NCI-H345 treated with DMSO at 0.1 percent for 48 hours (cell line): ENCODE data around the gene COL13A1.

Source experiments
- DNase-seq: peaks from one replicate; lab custom pipeline; 2025; ENCODE audit not compliant: unreplicated experiment; lab: John Stamatoyannopoulos, UW

The COL13A1 gene

DNA sequence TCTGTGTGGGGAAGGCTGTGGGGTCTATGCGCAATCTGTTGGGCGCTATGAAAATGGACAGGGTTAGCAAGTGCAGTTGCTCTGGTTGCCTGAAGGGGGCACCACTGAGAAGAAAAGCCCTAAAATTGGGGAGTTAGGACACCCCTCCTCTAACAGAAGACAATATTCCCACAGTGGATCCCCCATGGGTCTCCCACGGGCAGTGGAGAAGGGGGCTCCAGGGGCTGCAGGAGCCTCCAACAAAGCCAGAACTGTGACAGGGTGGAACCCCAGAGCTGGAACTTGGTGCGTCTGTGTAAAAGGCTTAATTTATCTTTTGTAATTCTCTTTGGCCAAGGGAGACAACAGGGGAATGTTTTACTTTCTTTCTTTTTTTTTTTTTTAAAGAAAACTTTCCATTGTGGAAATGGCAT lies 12.5 kb upstream of the COL13A1 start:
- DNase-seq: no peak

DNA sequence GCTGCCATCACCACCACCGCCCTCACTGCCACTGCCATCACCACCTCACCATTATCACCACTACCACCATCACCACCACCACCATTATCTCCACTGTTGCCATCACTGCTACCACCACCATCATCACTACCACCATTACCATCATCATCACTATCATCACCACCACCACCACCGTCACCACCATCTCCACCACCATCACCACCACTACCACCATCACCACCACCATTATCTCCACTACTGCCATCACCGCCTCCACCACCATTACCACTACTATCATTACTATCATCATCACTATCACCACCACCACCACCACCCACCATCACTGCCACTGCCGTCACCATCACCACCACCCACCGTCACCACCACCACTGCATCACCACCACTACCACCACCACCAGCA lies 9.9 kb upstream of the COL13A1 start:
- DNase-seq: no peak

DNA sequence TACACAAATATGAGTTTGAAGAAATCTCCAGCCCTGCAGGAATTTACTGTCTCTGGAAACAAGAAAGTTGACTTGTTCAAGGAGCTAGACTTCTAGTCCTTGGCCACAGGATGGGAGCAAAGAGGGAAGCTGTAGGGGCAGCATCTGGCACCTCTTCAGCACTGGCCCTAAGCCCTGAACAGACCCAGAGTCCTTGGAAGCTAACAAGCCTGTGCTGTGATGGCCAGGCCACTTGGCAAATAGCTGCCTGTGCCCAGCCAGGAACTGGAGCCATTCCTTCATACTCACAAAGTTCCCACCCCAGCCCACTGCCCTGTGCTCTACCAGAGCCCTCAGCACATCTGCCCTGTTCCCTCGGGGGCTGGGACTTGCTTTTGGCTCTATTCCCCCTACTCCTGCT lies 9.4 kb upstream of the COL13A1 start:
- no peak for DNase-seq

DNA sequence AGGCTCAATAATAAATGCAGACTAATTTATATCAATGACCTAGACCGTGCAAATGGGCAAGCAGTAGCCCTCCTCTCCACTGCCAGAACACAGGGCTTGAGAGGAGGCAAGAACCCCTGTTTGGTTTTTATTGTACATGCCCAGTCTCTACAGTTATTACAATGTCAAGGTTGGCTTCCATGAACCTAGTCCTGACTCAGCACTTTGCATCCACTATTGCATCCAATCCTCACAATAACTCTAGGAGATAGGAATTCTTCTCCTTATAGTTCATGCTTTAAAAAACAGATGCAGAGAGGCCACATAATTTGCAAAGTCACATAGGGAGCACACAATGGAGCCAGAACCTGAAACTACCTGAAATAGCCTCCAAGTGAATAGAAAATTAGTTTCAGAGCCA lies 7.0 kb upstream of the COL13A1 start:
- no peak for DNase-seq

DNA sequence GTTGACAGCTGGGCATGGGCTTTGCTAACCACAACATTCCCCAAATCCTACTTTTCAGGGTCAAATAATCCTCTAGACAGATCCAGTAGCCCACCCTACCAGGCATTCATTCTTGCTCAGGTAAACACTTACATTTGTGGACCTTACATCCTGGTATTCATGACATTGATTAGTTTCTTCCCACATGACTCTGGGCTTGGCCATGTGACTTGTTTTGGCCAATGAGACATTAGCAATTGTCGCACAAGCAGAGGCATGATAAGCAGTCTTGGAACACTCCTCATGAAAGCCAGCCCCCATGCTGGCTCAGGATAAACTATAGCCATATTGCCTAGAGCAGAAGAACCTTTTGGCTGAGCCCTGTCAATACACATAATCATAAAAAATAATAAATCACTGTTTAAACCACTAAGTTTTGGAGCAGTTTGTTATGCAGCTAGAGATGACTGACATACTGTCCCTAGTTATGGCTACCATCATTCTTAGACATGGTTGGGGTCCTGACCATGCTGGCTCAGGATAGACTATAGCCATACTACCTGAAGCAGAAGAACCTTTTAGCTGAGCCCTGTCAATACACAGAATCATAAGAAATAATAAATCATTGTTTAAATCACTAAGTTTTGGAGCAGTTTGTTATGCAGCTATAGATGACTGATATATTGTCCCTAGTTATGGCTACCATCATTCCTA lies 6.3 kb upstream of the COL13A1 start:
- no peak for DNase-seq

DNA sequence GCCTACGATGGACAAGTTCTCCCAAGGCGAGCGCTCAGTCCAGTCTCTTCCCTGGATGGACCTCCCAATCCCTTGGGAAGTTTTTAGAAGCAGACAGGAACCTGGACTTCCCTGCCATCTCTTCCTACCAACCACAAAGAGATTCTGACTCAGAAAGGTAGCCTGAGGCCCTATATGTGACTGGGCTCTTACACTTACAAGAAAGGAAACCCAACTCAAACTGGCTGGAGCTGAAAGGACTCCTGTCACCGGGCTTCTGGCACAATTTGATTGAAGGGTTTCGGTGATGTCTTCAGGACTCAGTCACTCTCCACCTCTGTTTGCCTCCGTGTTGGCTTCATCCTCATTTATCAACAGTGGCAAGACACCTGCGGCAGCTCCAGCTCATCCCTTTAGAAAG lies 3.7 kb upstream of the COL13A1 start:
- no peak for DNase-seq

DNA sequence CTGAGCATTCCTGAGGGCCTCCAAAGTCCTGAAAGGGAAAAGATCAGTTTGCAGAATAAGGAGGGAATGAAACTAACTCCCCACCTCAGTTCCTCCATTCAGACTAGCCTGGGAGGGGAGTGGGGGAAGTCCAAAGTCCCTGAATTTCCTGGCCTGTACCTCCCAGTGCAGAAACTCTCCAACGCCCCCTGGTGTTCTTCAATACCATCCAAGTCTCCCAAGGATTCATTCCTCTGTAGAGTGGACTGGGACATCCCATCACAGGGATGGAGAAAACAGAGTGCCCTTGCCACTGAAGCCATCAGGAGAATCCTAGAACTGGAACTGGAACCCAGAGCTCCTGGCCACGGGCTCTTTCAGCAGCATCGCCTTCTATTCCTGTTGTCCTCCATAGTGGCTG lies 1.6 kb upstream of the COL13A1 start:
- no peak for DNase-seq

DNA sequence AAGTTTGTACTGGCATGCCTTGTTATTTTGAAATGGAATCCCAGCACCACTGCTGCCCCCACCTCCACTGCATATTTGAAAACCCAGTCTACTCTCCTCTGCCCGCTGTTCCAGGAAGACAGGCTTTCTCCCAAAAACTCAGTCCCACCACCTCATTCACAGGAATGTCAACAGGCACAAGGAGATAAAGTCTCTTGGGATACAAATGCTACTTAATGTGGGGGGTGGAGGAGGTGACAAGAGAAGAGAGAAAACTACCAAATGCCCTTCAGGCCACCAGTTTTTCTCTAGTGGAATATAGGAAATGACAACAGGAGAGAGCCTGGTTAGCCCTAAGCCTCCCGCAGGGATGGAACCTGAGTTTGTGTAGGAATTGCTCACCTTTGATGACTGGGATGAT lies 1.0 kb upstream of the COL13A1 start:
- DNase-seq: no peak

DNA sequence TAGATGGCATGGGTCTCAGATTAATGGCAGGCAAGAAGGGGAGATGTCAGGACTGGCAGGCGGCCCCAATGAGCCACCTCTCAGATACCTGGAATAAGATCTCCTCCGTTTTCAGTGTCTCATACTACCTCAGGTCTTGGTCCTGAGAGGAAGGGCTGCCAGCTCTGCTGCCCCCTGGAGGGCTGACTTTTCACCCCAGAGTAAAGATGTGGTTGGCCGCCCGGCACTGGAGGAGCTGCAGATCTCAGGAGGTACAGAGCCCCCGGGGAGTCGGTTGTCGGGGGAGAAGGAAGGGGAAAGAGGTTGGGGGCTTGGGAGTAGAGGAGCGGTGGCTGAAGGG lies 642 bp upstream of the COL13A1 start:
- DNase-seq: no peak

DNA sequence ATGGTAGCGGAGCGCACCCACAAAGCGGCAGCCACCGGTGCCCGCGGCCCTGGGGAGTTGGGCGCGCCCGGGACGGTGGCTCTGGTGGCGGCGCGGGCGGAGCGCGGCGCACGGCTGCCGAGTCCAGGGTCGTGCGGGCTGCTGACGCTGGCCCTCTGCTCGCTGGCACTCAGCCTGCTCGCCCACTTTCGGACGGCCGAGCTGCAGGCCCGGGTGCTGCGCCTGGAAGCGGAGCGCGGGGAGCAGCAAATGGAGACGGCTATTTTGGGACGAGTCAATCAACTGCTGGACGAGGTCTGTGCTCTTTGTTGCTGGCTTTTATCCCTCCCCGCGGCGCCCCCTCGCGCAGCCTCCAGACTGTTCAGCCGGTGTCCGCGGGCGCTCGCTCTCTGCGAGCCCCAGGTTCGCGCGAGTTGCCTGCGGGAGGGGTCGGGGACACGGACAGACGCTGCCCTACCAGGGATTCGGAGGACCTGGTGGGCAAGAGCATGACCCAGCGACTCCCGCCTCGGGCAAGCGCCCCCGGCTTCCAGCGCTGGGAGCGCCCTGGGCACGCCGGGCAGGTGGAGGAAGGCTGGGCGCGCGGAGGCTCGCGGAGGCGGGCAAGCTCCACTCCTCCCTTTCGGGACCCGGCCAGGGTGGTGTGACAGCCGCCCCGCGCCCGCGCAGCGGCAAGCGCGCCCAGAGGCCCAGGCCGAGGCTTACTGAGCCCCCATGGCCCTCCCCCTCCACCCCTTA lies 887 bp downstream of the COL13A1 start:
- DNase-seq: no peak

DNA sequence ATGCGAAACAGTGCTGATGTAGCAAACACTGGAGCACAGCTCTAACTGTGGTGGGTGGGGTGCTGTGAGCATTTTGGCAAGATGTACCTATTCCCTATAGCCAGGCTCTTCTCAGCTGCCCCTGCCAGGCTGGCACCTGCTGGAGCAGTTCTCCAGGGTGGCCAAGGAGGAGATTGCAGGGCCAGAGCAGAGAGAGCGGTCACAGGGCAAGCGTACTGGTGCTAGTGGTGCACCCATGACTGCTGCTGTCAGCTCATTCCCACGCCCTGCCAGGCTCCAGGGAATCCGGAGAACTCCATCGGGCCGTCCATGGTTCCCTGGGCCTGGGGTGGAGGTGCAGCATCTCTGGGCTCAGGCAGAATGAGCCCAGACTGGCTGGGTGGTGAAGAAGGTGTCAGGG lies 2.1 kb downstream of the COL13A1 start:
- DNase-seq: no peak

DNA sequence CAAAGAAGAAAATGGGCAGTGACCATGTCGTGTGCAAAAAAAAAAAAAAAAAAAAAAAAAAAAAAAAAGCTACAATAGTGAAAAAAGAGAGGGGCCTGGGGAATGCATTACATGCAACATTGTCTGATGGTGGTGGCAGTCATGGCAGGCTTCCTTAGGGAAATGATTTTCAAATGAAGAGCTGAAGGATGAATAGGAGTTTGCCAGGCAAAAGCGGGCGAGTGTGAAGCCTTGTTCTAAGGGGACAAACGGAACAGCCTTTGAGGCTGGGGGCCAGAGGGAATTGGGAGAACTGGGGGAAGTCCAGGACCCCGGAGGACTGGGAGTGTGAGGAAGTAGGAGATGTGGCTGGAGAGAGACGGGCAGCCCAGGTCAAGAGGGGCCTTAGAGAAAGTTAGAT lies 3.1 kb downstream of the COL13A1 start:
- DNase-seq: no peak

DNA sequence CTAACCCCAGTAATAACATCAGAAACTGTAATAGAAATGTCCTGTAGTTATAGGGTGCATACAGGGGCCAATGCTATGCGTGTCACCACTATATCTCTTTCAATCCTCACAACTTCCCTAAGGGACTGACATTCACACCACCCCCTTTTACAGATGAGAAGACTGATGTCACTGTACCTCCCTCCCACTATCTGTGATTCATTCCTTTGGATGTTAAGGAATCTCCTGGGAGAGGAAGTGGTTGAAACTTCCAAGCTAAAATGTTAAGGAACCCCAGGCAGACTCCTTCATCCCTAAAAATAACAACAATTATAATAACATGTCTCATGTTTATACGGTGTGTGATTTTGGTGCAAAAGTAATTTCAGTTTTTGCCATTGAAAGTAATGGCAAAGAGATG lies 5.4 kb downstream of the COL13A1 start:
- DNase-seq: no peak

DNA sequence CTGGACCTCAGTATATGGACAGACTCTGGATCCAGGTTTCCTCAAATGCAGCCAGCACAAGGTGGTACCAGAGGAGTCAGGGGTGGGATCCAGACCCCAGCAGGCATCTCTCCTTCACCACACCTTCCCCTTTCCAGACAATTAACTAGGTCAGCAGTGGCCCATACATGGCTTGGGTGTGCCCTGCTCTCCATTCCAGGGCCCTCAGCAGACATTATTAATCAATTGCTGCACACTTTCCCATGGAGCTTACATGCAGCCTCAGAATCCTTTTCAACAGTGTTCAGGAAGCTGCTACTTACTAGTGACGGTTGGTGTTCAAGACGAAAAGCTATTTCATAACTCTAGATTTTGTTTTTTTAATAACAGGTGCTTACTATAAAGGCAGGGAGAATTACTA lies 6.0 kb downstream of the COL13A1 start:
- DNase-seq: no peak

DNA sequence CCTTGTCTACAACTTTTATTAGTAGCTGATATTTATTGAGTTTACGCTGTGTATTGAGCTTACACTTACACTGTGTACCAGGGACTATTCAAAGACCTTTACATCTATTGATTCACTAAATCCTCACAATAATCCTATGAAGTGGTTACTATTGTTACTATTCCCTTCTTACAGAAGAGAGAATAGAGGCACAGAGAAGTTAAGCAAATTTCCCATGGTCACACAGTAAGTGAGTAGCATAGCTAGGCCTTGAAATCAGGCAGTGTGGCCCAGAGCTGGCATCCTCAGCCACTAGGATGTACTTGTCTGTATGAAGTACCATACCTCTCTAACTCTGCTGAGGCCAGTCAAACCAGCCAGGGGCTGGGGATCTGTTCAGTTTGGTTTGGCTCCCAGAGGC lies 7.6 kb downstream of the COL13A1 start:
- no peak for DNase-seq

DNA sequence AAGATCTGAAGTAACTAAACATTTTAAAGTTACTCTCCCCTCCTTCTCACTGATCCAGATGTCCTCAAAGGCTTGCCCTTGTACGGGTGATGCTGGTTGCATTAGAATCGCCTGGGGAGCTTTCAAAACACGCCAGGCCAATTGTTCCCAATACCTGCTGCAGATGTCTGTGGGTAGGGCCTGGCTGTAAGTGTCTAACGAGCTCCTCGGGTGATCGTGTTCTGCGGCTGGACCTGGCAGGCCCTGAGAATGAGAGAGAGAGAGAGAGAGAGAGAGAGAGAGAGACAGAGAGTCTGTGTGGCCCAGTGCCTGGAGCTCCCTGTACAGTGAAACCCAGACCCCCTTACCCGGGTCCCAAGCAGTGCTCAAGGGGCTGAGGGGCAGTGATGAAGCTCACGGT lies 8.4 kb downstream of the COL13A1 start:
- no peak for DNase-seq

DNA sequence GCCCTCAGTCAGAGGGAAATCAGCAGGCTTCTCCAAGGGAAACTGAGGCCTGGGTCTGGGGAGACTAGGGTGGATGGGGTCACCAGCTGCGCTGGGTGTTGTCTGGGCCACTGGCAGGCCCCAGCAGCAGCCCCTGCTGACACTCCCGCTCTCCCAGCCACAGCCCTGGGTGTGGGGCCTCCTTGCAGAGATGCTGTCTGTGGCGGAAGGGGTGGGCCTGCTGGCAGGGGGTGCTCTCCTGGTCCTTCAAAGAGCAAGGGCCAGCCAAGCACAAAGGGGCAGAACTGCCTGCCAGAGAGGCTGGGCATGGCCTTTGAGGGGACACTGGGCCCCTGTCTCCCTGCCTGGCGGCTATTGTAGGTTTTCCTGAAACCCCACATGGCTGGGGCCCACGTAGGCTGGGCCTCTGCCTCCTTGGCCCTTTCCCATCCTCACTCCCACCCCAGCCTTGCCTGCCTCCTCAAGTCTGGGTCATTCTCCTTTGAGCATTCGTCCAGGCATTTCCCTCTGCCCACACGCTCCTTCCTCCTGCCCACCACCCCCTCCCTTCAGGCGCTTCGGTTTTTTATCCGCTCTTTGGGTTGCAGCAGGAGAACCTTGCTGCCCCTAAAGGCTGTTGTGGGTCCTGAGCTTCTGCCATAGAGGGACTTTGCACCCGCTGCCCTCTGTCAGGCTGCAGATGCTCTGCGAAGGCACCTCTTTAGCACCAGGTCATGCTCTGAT lies 9.1 kb downstream of the COL13A1 start:
- DNase-seq: no peak

DNA sequence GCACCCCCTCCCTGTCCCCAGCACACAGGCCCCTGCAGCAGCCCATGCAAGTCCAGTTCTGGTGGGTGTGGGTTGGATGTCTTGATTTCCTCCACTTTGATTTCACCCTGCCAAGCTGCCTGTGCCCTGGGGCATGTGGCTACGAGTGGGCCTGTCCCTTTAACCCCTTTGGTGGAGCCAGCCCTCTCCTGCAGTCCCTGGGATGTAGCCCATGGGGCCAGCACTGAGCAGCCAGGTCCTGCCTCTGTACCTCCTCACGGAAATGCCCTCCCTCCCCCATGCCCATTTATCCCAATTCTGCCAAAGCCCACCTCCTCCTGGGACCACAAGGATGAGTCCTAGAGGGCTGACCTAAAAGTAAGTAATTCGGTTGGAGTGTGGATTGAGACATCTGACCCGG lies 11.9 kb downstream of the COL13A1 start:
- no peak for DNase-seq

DNA sequence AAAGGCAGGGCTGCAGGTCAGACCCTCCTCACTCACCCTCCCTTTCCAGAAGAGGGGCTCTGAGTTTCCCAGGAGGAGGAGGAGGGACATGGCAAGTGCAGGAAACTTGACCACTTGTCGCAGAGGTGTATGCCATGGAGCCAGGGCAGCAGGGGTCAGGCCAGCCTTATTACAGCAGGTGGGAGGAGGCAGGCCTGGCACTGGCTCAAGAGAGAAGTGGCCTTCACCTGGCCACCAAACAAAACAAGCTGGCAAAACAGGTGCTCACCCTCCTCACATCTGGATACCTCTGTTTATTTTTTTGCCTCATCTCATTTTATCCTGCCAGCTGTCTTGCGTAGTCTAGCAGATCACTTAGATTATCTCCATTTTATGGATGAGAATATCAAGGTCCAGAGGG lies 12.5 kb downstream of the COL13A1 start:
- DNase-seq: no peak

DNA sequence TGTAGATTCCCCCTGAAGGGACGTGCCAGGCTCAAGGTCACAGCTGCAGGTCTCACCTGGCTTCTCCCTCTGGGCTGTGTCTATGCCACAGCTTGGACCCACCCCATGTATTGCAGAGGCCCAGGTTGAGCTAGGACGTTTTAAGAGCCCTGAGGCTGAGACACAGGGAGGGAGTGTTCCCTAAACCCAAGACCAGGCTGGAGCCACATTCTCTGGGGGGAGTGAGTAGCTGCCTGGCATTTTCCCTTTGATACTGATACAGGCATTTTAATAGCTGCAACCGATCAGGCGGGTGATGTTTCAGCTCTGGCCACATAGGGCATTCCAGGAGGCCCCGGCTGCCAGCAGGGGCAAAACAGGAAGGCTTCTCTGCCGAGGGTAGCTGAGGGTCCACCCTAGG lies 13.4 kb downstream of the COL13A1 start:
- no peak for DNase-seq

DNA sequence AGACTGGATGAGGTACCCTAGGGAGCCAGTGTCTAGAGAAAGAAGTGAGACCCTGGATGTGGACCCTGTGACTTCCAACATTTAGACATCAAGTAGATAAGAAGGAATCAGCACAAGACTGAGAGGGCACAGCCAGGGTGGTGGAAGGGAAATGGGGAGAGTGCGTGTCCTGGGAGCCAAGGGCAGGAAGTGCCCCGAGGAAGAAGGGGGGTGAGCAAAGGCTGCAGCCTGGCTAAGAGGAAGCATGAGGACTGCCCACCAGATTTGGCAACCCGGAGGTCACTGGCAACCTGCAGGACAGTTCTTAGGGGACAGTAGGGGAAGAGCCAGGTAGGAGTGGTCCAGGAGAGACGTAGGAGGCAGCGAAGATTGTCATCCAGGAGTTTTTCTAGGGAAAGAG lies 14.8 kb downstream of the COL13A1 start:
- no peak for DNase-seq

DNA sequence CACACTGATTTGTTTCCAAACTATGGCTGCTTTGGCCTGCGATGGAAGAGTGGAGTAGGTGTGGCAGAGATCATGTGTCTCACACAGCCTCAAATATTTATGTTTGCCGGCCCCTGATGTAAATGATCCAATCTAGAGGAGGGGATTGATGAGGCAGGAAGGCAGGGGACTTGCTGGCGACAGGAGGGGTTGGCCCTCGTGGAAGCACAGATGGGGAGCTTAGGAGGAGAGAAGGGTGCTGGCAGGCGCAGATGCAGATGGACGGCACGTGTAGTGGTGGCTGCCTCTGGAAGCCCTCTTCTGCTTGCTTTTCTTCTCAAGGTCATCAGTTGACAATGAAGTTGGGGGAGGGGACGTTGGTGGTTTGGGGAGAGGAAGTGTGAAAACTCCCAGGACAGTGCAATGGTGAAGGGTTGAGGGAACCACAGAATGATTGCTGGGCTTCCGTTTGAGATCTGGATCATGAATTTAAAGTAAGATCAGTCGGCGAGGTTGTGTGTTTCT lies 15.4 kb downstream of the COL13A1 start:
- DNase-seq: no peak
